CD4-positive, alpha-beta memory T cell (primary cell): ENCODE data around the gene ALDH3B1. TPM values are rescaled to one million over a fixed set of nuclear protein-coding genes. Genes with fewer than 3 reads are reported as not detected.
A peak's percentile ranks its signal among the peaks of the same experiment; 100 is the strongest.

Experiments
- CTCF ChIA-PET: fragments of 350-600 bp; sonication (Branson Sonifier 250); formaldehyde crosslinking; loops from one replicate; lab custom pipeline; 2021; ENCODE audit warnings: inconsistent platforms; ENCODE audit not compliant: partially characterized antibody; lab: Charles Lee
- POLR2A ChIA-PET: fragments of 350-600 bp; sonication (Branson Sonifier 250); formaldehyde crosslinking; loops from one replicate; lab custom pipeline; 2021; ENCODE audit not compliant: partially characterized antibody; lab: Charles Lee
- DNase-seq, 5 donors: peaks; one replicate each; pipeline versions ENCODE4 v3.0.0 to v3.0.0-alpha.2; 2020 to 2022; ENCODE audit warnings: mixed read lengths in 1 of 5
- H3K27ac ChIP-seq: one replicate; pipeline ENCODE4 v1.7.0; 2013; ENCODE audit warnings: low read depth, low read length
- H3K27me3 ChIP-seq: 2 replicates; pipeline ENCODE4 v1.7.0; 2013; ENCODE audit warnings: mild to moderate bottlenecking, low read length, moderate library complexity; ENCODE audit not compliant: insufficient read depth
- H3K36me3 ChIP-seq: 2 replicates; pipeline ENCODE4 v1.7.0; 2013; ENCODE audit warnings: mild to moderate bottlenecking, low read length, moderate library complexity; ENCODE audit not compliant: insufficient read depth
- H3K4me1 ChIP-seq: 2 replicates; pipeline ENCODE4 v1.7.0; 2013; ENCODE audit warnings: mild to moderate bottlenecking, low read length, moderate library complexity; ENCODE audit not compliant: insufficient read depth
- H3K4me3 ChIP-seq, 2 donors: one replicate each; pipeline ENCODE4 v1.7.0; 2013; ENCODE audit warnings: low read length in 2 of 2, mild to moderate bottlenecking in 1 of 2
- H3K9me3 ChIP-seq, 2 donors: one replicate each; pipeline ENCODE4 v1.7.0; 2013; ENCODE audit warnings: low read length in 2 of 2, control low read depth in 1 of 2; ENCODE audit not compliant: control insufficient read depth in 1 of 2
- H3K27ac Mint-ChIP-seq, 7 donors: one replicate each; pipeline ENCODE4 v1.8.0; 2020 to 2021; ENCODE audit warnings: mixed read lengths in 7 of 7, mild to moderate bottlenecking in 6 of 7, inconsistent platforms in 3 of 7, moderate library complexity in 3 of 7
- H3K27me3 Mint-ChIP-seq, 2 donors: one replicate each; pipeline ENCODE4 v1.8.0; 2020 to 2021; ENCODE audit warnings: mixed read lengths in 2 of 2
- H3K36me3 Mint-ChIP-seq, 2 donors: one replicate each; pipeline ENCODE4 v1.8.0; 2020 to 2021; ENCODE audit warnings: mixed read lengths in 2 of 2, inconsistent platforms in 1 of 2, mild to moderate bottlenecking in 1 of 2
- H3K4me1 Mint-ChIP-seq, 4 donors: one replicate each; pipeline ENCODE4 v1.8.0; 2020 to 2021; ENCODE audit warnings: mixed read lengths in 4 of 4, mild to moderate bottlenecking in 1 of 4
- H3K4me3 Mint-ChIP-seq, 8 donors: one replicate each; pipeline ENCODE4 v1.8.0; 2020 to 2021; ENCODE audit warnings: mixed read lengths in 8 of 8, mild to moderate bottlenecking in 7 of 8, moderate library complexity in 6 of 8, inconsistent platforms in 3 of 8
- H3K9me3 Mint-ChIP-seq, 8 donors: one replicate each; pipeline ENCODE4 v1.8.0; 2020 to 2021; ENCODE audit warnings: mixed read lengths in 8 of 8, mild to moderate bottlenecking in 5 of 8, inconsistent platforms in 3 of 8, moderate library complexity in 1 of 8
- intact Hi-C: fragments of 100-400 bp; cut with micrococcal nuclease; formaldehyde crosslinking; loops from one replicate; pipeline ENCODE4 v1.15.1; 2023
- polyA plus RNA-seq, 2 donors: library from polyadenylated mRNA; unstranded; fragments of 300-500 nt; fragmentation: Illumina TruSeq; gene quantifications; one replicate each; pipeline ENCODE4 v1.2.3, GENCODE V29; 2021
- total RNA-seq, 2 experiments: library from RNA; stranded (reverse); gene quantifications; one replicate each; pipeline ENCODE4 v1.2.3, GENCODE V29; 2021

Gene ALDH3B1
- total and polyA plus RNA-seq, 4 experiments from 2014 or later, result 0.72 to 1.0 TPM; not detected in 2

DNA sequence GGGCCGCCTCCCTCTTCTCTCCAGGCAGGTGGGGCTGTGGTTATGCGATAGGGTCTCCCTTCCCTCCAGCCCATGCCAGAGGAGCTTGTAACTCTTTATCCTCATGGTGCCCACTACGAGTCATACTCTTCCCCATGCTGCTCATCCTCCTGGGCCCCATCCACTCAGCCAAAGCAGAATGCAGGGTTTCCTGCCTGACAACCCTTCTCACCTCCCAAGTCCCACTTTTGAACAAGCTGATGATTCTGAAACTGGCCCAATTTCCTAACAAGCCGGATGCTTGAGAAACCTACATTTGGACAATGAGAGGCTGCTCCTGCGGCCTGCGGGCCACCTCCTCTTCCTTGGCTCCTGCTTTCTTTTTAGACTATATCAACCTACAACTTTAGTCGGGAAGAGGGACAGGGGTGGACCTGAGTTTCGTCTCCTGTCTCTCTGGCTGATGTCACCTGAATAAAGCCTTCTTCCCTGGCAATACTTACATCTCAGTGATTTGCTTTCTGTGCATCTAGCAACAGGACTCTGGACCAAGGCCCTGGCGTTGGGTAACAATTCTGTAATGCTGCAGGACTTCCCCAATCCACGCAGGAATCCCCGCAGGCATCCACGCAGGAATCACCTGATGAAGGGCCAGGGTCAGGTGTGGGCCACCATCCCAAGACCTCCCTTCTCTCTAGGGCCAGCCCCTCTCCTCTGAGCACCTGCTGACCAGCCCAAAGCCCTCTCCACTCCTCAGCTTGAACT lies 18.8 kb downstream of the ALDH3B1 start:
- Mint-ChIP-seq H3K27ac (peak overlapping the region in 2 of 7 donors; percentile 32 to 73), H3K4me1 (peaks cover 10 to 25% (median 16%) of the 10 kb centered on the region in 4 donors), H3K27me3 (peaks cover 0 to 5% of the 10 kb centered on the region in 2 donors), H3K4me3 (peak overlapping the region; percentile 36 to 99 (median 86)), H3K36me3 (peaks cover 4 to 13% of the 10 kb centered on the region in 2 donors), H3K9me3 (peaks cover 0 to 7% (median under 1%) of the 10 kb centered on the region in 8 donors)
- intact Hi-C loops, result no loop called here
- ChIA-PET CTCF (no interaction called here), POLR2A (no interaction called here)
- Histone ChIP-seq H3K4me1 (peaks cover 20% of the 10 kb centered on the region), H3K27me3 (no peaks in the 10 kb centered on the region), H3K27ac (no peak overlapping the region), H3K9me3 (no peaks in the 10 kb centered on the region), H3K36me3 (peaks cover 8% of the 10 kb centered on the region), H3K4me3 (no peak overlapping the region)
- DNase-seq, result no peak

DNA sequence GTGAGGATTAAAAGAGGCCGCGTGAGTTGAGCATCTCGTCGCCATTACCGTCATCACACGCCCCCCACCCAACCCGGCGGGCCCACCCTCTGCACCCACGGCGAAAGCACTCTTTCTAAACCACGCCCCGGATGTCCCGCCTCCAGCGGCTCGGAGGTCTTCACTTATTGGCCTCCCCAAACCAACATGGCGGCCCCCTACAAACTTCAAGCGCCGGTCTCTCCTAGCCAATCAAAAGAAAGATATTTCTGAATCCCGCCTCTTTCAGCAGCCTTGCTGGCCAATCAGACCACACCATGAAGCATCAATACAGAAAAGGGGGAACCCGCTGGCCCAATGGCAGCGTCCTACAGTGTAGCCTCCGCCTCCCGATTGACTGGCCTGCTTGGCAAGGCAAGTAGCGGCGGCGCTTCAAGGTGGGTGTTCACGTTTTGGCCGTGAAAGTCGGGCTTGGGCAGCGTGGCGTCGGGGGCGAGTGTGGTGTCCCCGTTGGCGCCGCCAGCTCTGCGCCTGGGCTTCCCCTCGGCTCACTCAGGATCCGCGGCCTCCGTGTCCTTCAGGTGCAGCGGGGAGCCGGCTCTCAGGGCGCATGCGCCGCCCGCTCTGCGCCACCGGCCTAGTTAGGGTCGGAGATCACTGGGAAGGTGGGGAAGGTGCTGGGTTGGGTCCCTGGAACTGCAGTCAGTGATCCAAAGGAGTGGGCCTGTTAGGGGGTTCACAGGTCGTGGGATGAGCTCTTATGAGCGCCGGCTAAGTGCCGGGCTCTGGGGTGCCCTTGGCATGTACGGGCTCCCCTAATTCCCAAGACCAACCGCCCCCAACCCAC lies 20.4 kb downstream of the ALDH3B1 start, which contains the start of gene NDUFS8:
NDUFS8 (plus strand) TSS at position 364 of the 826 bp plus-strand sequence. CDS start 1,471 bp downstream, outside the sequence.
- intact Hi-C loops, result loop anchor here (1.0 to 10.0 kb wide), 3 partner anchors 9 to 174 kb away; partner anchors contain the start of genes TCIRG1 and UNC93B1
- peak within 1 kb of the TSS; percentile 77 to 88 for H3K4me3 ChIP-seq
- H3K36me3 Mint-ChIP-seq, result peaks cover 0 to 13% of the 10 kb centered on the region in 2 donors
- H3K4me1 ChIP-seq, result peaks cover 20% of the 10 kb centered on the region
- H3K4me3 Mint-ChIP-seq, result peak within 1 kb of the TSS; percentile 94 to 99 (median 97)
- no peaks in the 10 kb centered on the region for H3K9me3 ChIP-seq
- peaks cover 13% of the 10 kb centered on the region for H3K36me3 ChIP-seq
- H3K27ac ChIP-seq, result peak within 1 kb of the TSS; percentile 88
- peak within 1 kb of the TSS; percentile 85 to 98 (median 94) for H3K27ac Mint-ChIP-seq
- H3K27me3 Mint-ChIP-seq, result peaks cover 0 to 5% of the 10 kb centered on the region in 2 donors
- ChIA-PET POLR2A (interaction anchor here (0.6 to 2.5 kb wide), 2 partner anchors 10 to 1066 kb away, joined by 3 to 34 read pairs; partner anchors contain the start of gene TCIRG1), CTCF (interaction anchor here (1.2 kb wide), 1 partner anchor 10 kb away, joined by 3 read pairs; no protein-coding TSS in a partner anchor)
- no peaks in the 10 kb centered on the region for H3K9me3 Mint-ChIP-seq
- H3K4me1 Mint-ChIP-seq, result peaks cover 10 to 29% (median 16%) of the 10 kb centered on the region in 4 donors
- no peaks in the 10 kb centered on the region for H3K27me3 ChIP-seq
- DNase-seq, result peak; percentile 96 to 99 (median 98)

DNA sequence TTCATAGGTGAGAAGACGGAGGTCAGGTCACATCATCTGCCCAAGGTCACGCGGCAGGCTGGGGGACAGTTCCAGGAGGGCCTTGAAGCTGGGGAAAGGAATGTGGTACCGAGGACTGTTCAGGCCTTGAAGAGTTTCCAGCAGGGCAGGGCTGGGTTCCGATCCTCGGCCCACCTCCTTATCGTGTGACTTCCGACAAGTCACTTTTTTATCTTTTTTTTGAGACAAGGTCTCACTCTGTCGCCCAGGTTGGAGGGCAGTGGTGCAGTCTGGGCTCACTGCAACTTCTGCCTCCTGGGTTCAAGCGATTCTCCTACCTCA lies 21.0 kb downstream of the ALDH3B1 start:
- POLR2A ChIA-PET, result interaction anchor here (2.5 kb wide), 1 partner anchor 10 kb away, joined by 34 read pairs; the partner anchor contains the start of gene TCIRG1
- intact Hi-C loops, result loop anchor here (10.0 kb wide), 1 partner anchor 174 kb away; no protein-coding TSS in a partner anchor
- Histone ChIP-seq H3K27ac (peak overlapping the region; percentile 88), H3K4me1 (peaks cover 21% of the 10 kb centered on the region), H3K27me3 (no peaks in the 10 kb centered on the region), H3K36me3 (peaks cover 13% of the 10 kb centered on the region), H3K9me3 (no peaks in the 10 kb centered on the region), H3K4me3 (peak overlapping the region; percentile 77 to 88)
- H3K27ac Mint-ChIP-seq, result peak overlapping the region; percentile 85 to 98 (median 94)
- peak overlapping the region; percentile 94 to 99 (median 97) for H3K4me3 Mint-ChIP-seq
- CTCF ChIA-PET, result no interaction called here
- H3K27me3 Mint-ChIP-seq, result peaks cover 0 to 5% of the 10 kb centered on the region in 2 donors
- no peaks in the 10 kb centered on the region for H3K9me3 Mint-ChIP-seq
- peaks cover 0 to 13% of the 10 kb centered on the region in 2 donors for H3K36me3 Mint-ChIP-seq
- H3K4me1 Mint-ChIP-seq, result peaks cover 10 to 32% (median 16%) of the 10 kb centered on the region in 4 donors
- peak in 1 of 5 donors; percentile 54 for DNase-seq

DNA sequence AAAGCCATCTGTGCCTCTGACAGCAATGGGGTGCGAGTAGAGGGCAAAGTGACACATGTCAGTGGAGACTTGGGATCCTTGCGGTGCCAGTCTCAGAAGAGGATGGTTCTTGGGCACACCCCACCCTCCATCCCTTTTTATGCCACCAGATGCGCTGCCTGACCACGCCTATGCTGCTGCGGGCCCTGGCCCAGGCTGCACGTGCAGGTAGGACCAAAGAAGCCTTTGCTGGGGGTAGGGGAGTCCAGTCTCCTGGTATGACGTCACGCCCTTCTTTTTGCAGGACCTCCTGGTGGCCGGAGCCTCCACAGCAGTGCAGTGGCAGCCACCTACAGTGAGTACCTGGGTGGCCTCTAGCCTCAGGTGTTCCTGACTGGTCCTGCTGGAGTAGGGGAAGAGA lies 21.9 kb downstream of the ALDH3B1 start:
- CTCF ChIA-PET, result no interaction called here
- Histone ChIP-seq H3K27ac (no peak overlapping the region), H3K4me3 (no peak overlapping the region), H3K4me1 (peaks cover 30% of the 10 kb centered on the region), H3K36me3 (peaks cover 13% of the 10 kb centered on the region), H3K9me3 (no peaks in the 10 kb centered on the region), H3K27me3 (no peaks in the 10 kb centered on the region)
- DNase-seq, result no peak
- Mint-ChIP-seq H3K27me3 (peaks cover 0 to 5% of the 10 kb centered on the region in 2 donors), H3K27ac (peak overlapping the region in 5 of 7 donors; percentile 81 to 90 (median 85)), H3K4me1 (peaks cover 13 to 38% (median 20%) of the 10 kb centered on the region in 4 donors), H3K9me3 (no peaks in the 10 kb centered on the region), H3K36me3 (peaks cover 0 to 14% of the 10 kb centered on the region in 2 donors), H3K4me3 (peak overlapping the region; percentile 84 to 99 (median 97))
- intact Hi-C loops, result loop anchor here (10.0 kb wide), 1 partner anchor 173 kb away; no protein-coding TSS in a partner anchor
- POLR2A ChIA-PET, result interaction anchor here (2.5 kb wide), 1 partner anchor 9 kb away, joined by 34 read pairs; the partner anchor contains the start of gene TCIRG1

DNA sequence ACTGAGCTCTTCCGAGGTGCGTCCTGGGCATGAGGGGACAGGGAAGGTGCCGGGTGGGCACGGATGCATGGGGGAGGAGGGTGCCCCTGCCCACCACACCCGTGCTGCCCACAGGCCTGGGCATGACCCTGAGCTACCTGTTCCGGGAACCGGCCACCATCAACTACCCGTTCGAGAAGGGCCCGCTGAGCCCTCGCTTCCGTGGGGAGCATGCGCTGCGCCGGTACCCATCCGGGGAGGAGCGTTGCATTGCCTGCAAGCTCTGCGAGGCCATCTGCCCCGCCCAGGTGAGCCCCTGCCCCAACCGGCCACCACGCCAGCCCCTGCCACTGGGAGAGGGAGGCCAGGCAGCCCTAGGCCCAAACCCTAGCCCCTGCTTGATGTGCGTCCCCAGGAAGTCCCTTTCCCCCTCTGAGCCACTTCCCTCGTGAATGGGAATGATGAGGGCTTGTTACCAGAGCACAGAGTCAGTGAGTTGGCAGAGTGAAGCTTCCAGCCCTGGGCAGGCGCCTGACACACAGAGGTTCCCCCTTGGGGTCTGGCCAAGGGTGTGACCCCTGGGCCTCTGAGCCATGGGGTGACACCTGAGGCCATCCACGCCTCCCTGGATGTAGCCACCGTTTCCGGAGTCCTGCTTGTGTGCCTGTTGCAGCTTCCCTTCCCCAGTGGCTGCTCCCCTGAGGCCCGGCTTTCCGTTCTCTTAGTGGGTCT lies 23.0 kb downstream of the ALDH3B1 start:
- no peak overlapping the region for H3K4me3 ChIP-seq
- peaks cover 13% of the 10 kb centered on the region for H3K36me3 ChIP-seq
- Mint-ChIP-seq H3K4me1 (peaks cover 16 to 47% (median 26%) of the 10 kb centered on the region in 4 donors), H3K4me3 (peak overlapping the region in 1 of 8 donors; percentile 21), H3K27ac (no peak overlapping the region), H3K9me3 (no peaks in the 10 kb centered on the region), H3K27me3 (peaks cover 0 to 5% of the 10 kb centered on the region in 2 donors), H3K36me3 (peaks cover 0 to 15% of the 10 kb centered on the region in 2 donors)
- no peak overlapping the region for H3K27ac ChIP-seq
- CTCF ChIA-PET, result interaction anchor here (0.5 kb wide), 1 partner anchor 105 kb away, joined by 4 read pairs; no protein-coding TSS in a partner anchor
- peaks cover 41% of the 10 kb centered on the region for H3K4me1 ChIP-seq
- H3K9me3 ChIP-seq, result no peaks in the 10 kb centered on the region
- intact Hi-C loops, result loop anchor here (10.0 kb wide), 1 partner anchor 172 kb away; no protein-coding TSS in a partner anchor
- POLR2A ChIA-PET, result no interaction called here
- DNase-seq, result peak in 1 of 5 donors; percentile 25
- no peaks in the 10 kb centered on the region for H3K27me3 ChIP-seq

DNA sequence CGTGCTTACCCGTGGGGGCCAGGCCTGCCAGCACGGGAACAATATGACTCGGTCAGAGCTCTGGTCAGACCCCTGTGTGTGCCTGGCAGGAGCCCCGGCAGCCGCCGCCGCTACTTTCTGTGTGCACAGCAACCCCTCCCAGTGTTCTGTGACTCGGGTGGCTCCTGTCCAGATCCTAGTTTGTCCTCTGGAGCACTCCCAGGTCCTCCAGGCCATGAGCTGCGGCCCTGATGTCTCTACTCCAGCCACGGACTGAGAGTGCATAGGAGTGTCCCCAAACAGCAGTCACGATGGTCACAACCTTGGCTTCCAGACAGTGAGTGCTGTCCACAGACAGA lies 23.6 kb downstream of the ALDH3B1 start:
- H3K36me3 ChIP-seq, result peaks cover 13% of the 10 kb centered on the region
- CTCF ChIA-PET, result no interaction called here
- H3K4me1 ChIP-seq, result peaks cover 47% of the 10 kb centered on the region
- H3K27me3 ChIP-seq, result no peaks in the 10 kb centered on the region
- no peaks in the 10 kb centered on the region for H3K9me3 Mint-ChIP-seq
- intact Hi-C loops, result loop anchor here (10.0 kb wide), 1 partner anchor 171 kb away; no protein-coding TSS in a partner anchor
- H3K4me1 Mint-ChIP-seq, result peaks cover 16 to 47% (median 26%) of the 10 kb centered on the region in 4 donors
- H3K27ac Mint-ChIP-seq, result peak overlapping the region in 1 of 7 donors; percentile 72
- peak overlapping the region in 2 of 8 donors; percentile 21 to 46 for H3K4me3 Mint-ChIP-seq
- H3K36me3 Mint-ChIP-seq, result peaks cover 0 to 15% of the 10 kb centered on the region in 2 donors
- no peak for DNase-seq
- POLR2A ChIA-PET, result no interaction called here
- no peak overlapping the region for H3K4me3 ChIP-seq
- H3K9me3 ChIP-seq, result no peaks in the 10 kb centered on the region
- H3K27ac ChIP-seq, result no peak overlapping the region
- peaks cover 0 to 5% of the 10 kb centered on the region in 2 donors for H3K27me3 Mint-ChIP-seq
